GM20000 (cell line): ENCODE results near the gene REST.

Experiments
- DNase-seq: peaks from one replicate; pipeline ENCODE4 v3.0.0; 2012; ENCODE audit warnings: low spot score
- CTCF ChIP-seq: IDR thresholded peaks from 2 replicates; pipeline ENCODE4 v1.5.1; 2012; ENCODE audit warnings: mild to moderate bottlenecking, control low read depth; ENCODE audit errors: extremely low read depth, missing control alignments

The REST gene

GRCh38 chr4:56972809-56973208, 65.1 kb downstream of the REST start:
- TF ChIP-seq CTCF = no peak
- DNase-seq = no peak

GRCh38 chr4:56973336-56973735, 65.6 kb downstream of the REST start:
- no peak for DNase-seq
- no peak for TF ChIP-seq CTCF

GRCh38 chr4:56976283-56976836, 68.7 kb downstream of the REST start:
- no peak for TF ChIP-seq CTCF
- DNase-seq = no peak

GRCh38 chr4:56976837-56977320, 69.2 kb downstream of the REST start:
- TF ChIP-seq CTCF = no peak
- peak; percentile 70 for DNase-seq

GRCh38 chr4:56977321-56978012, 69.8 kb downstream of the REST start, which contains the start of gene NOA1:
Gene NOA1 (minus strand): TSS chr4:56977606. CDS start chr4:56977585, 21 bp downstream.
- peak; percentile 95 for DNase-seq
- no peak for TF ChIP-seq CTCF

- DNase-seq = peak; percentile 92
- no peak for TF ChIP-seq CTCF
These were observed 71.1 kb downstream of the REST start, which contains the start of gene POLR2B for GRCh38 chr4:56978750-56979303. Gene POLR2B (plus strand): TSS chr4:56978896. CDS start chr4:56978986, 90 bp downstream.

- DNase-seq = no peak
- TF ChIP-seq CTCF = no peak
These were observed 71.8 kb downstream of the REST start for GRCh38 chr4:56979421-56980072.
